ENCODE measurements around the gene BCAS3.

Gene BCAS3

GRCh38 chr17:60908324-60908723 is 230.7 kb downstream of the BCAS3 start:
- Mint-ChIP-seq H3K36me3 (ENCODE audit: low read depth) (peaks cover 21% of the 10 kb centered on the region), H3K27me3 (ENCODE audit: low read depth, poor library complexity) (no peaks in the 10 kb centered on the region), H3K9me3 (no peaks in the 10 kb centered on the region), H3K4me1 (no peaks in the 10 kb centered on the region), H3K4me3 (no peak overlapping the region), H3K27ac (no peak overlapping the region)
- no peak for DNase-seq
- no peak for TF ChIP-seq CTCF (IDR thresholded peaks at IDR 0.05)

GRCh38 chr17:60909405-60909804 is 231.8 kb downstream of the BCAS3 start:
- Mint-ChIP-seq H3K27me3 (ENCODE audit: low read depth, poor library complexity) (no peaks in the 10 kb centered on the region), H3K4me3 (no peak overlapping the region), H3K36me3 (ENCODE audit: low read depth) (peaks cover 25% of the 10 kb centered on the region), H3K27ac (no peak overlapping the region), H3K4me1 (no peaks in the 10 kb centered on the region), H3K9me3 (no peaks in the 10 kb centered on the region)
- no peak for DNase-seq
- TF ChIP-seq CTCF (IDR thresholded peaks at IDR 0.05) = no peak

GRCh38 chr17:60910415-60910814 is 232.8 kb downstream of the BCAS3 start:
- no peak overlapping the region for H3K4me3 Mint-ChIP-seq
- no peak for DNase-seq
- TF ChIP-seq CTCF (IDR thresholded peaks at IDR 0.05) = no peak
- peaks cover 5% of the 10 kb centered on the region for H3K9me3 Mint-ChIP-seq
- no peak overlapping the region for H3K27ac Mint-ChIP-seq
- H3K4me1 Mint-ChIP-seq = no peaks in the 10 kb centered on the region
- H3K36me3 Mint-ChIP-seq (ENCODE audit: low read depth) = peaks cover 34% of the 10 kb centered on the region
- no peaks in the 10 kb centered on the region for H3K27me3 Mint-ChIP-seq (ENCODE audit: low read depth, poor library complexity)

GRCh38 chr17:60914078-60914477 is 236.4 kb downstream of the BCAS3 start:
- Mint-ChIP-seq H3K36me3 (ENCODE audit: low read depth) (peaks cover 63% of the 10 kb centered on the region), H3K4me3 (no peak overlapping the region), H3K9me3 (peaks cover 28% of the 10 kb centered on the region), H3K27ac (no peak overlapping the region), H3K27me3 (ENCODE audit: low read depth, poor library complexity) (no peaks in the 10 kb centered on the region), H3K4me1 (no peaks in the 10 kb centered on the region)
- DNase-seq = no peak
- no peak for TF ChIP-seq CTCF (IDR thresholded peaks at IDR 0.05)

- Mint-ChIP-seq H3K27ac (no peak overlapping the region), H3K36me3 (ENCODE audit: low read depth) (peaks cover 74% of the 10 kb centered on the region), H3K4me3 (no peak overlapping the region), H3K9me3 (peaks cover 29% of the 10 kb centered on the region), H3K27me3 (ENCODE audit: low read depth, poor library complexity) (no peaks in the 10 kb centered on the region), H3K4me1 (no peaks in the 10 kb centered on the region)
- TF ChIP-seq CTCF (IDR thresholded peaks at IDR 0.05) = no peak
- DNase-seq = no peak
These were observed 238.4 kb downstream of the BCAS3 start for GRCh38 chr17:60916043-60916442.

GRCh38 chr17:60920107-60920506 is 242.5 kb downstream of the BCAS3 start:
- H3K27ac Mint-ChIP-seq = no peak overlapping the region

More at GRCh38 chr17:60920107-60920506, 242.5 kb downstream of the BCAS3 start:
- Mint-ChIP-seq H3K9me3 (peaks cover 28% of the 10 kb centered on the region), H3K4me3 (no peak overlapping the region), H3K27me3 (ENCODE audit: low read depth, poor library complexity) (no peaks in the 10 kb centered on the region), H3K4me1 (no peaks in the 10 kb centered on the region), H3K36me3 (ENCODE audit: low read depth) (peaks cover 46% of the 10 kb centered on the region)
- no peak for TF ChIP-seq CTCF (IDR thresholded peaks at IDR 0.05)
- no peak for DNase-seq

Data from nephron progenitor cell (in vitro differentiated cells).